OCI-LY7 (cell line): Measurements from ENCODE around the gene AARS2. TPM values are rescaled to one million over a fixed set of nuclear protein-coding genes. Genes with fewer than 3 reads are reported as not detected.
"Not testable (repeated sequence)": the region's sequence is repeated elsewhere in the genome, so short reads cannot be mapped to it uniquely, and the experiment has no call there.

ENCODE experiments used
- BruUV-seq: library from RNA; stranded (reverse); fragments of 400-500 nt; replicated peaks from 2 replicates; lab custom pipeline; 2021; lab: Mats Ljungman, UMichigan
- CTCF ChIA-PET: fragments of 300-600 bp; sonication (Branson Sonifier 250); formaldehyde crosslinking; loops from one replicate; lab custom pipeline; 2022; ENCODE audit warnings: antibody characterized with exemption; ENCODE audit not compliant: unreplicated experiment; lab: Charles Lee
- POLR2A ChIA-PET: fragments of 300-600 bp; sonication (Branson Sonifier 250); formaldehyde crosslinking; loops from one replicate; lab custom pipeline; 2022; ENCODE audit warnings: antibody characterized with exemption; lab: Charles Lee
- DNase-seq: peaks from one replicate; pipeline ENCODE4 v3.0.0-alpha.2; 2015; ENCODE audit warnings: low spot score
- H2AFZ ChIP-seq: fragments of 200-600 bp; sonication (generic), shearing (Covaris generic); 2 replicates; pipeline ENCODE4 v1.6.1; 2014; ENCODE audit warnings: mild to moderate bottlenecking, antibody characterized with exemption, low read length, moderate library complexity
- H3K27ac ChIP-seq: fragments of 200-600 bp; sonication (generic); 2 replicates; pipeline ENCODE4 v1.5.1; 2014; ENCODE audit warnings: mixed run types, low read depth, mild to moderate bottlenecking, moderate library complexity, low read length, inconsistent platforms; ENCODE audit not compliant: poor library complexity, severe bottlenecking
- H3K36me3 ChIP-seq: fragments of 200-600 bp; sonication (generic); 2 replicates; pipeline ENCODE4 v1.6.1; 2014; ENCODE audit warnings: mild to moderate bottlenecking, antibody characterized with exemption, low read length, moderate library complexity, mixed read lengths; ENCODE audit not compliant: insufficient read depth
- H3K4me1 ChIP-seq: fragments of 200-600 bp; sonication (generic); 2 replicates; pipeline ENCODE4 v1.5.1; 2014; ENCODE audit warnings: mild to moderate bottlenecking, low read length; ENCODE audit not compliant: insufficient read depth, poor library complexity, severe bottlenecking
- H3K4me2 ChIP-seq: fragments of 200-600 bp; sonication (generic); 2 replicates; pipeline ENCODE4 v1.6.1; 2014; ENCODE audit warnings: mild to moderate bottlenecking, low read length
- H3K4me3 ChIP-seq: fragments of 200-600 bp; sonication (generic); 2 replicates; pipeline ENCODE4 v1.5.1; 2014; ENCODE audit warnings: mild to moderate bottlenecking, low read depth, low read length; ENCODE audit not compliant: poor library complexity, severe bottlenecking
- H3K79me2 ChIP-seq: fragments of 200-600 bp; sonication (generic); 2 replicates; pipeline ENCODE4 v1.6.1; 2016; ENCODE audit warnings: low read depth, mild to moderate bottlenecking, low read length, moderate library complexity, mixed read lengths; ENCODE audit not compliant: insufficient read depth
- H3K9me2 ChIP-seq: fragments of 200-600 bp; sonication (generic); 2 replicates; pipeline ENCODE4 v1.6.1; 2016; ENCODE audit warnings: mild to moderate bottlenecking, low read length, mixed read lengths; ENCODE audit not compliant: insufficient read depth
- H3K9me3 ChIP-seq: fragments of 200-600 bp; sonication (generic); 2 replicates; pipeline ENCODE4 v1.6.1; 2014; ENCODE audit warnings: mild to moderate bottlenecking, mixed run types, low read length, mixed read lengths
- H4K20me1 ChIP-seq: fragments of 200-600 bp; sonication (generic); 2 replicates; pipeline ENCODE4 v1.6.1; 2014; ENCODE audit warnings: mild to moderate bottlenecking, antibody characterized with exemption, low read length, moderate library complexity, mixed read lengths; ENCODE audit not compliant: insufficient read depth
- CTCF ChIP-seq: fragments of 200-600 bp; sonication (generic); conservative IDR thresholded peaks from 2 replicates; pipeline ENCODE4 v1.5.1; 2014; ENCODE audit warnings: mild to moderate bottlenecking, antibody characterized with exemption, low read length, moderate library complexity, mixed read lengths
- EZH2phosphoT487 ChIP-seq: fragments of 200-600 bp; sonication (generic); IDR thresholded peaks from 2 replicates; pipeline ENCODE4 v1.6.1; 2018; ENCODE audit warnings: low read depth, borderline replicate concordance, mild to moderate bottlenecking, mixed run types, antibody characterized with exemption, low read length, moderate library complexity, mixed read lengths
- intact Hi-C: fragments of 100-400 bp; cut with micrococcal nuclease; formaldehyde crosslinking; loops from one replicate; pipeline ENCODE4 v1.10.0; 2022; ENCODE audit not compliant: unreplicated experiment
- total RNA-seq, 2 experiments: library from RNA; depleted of rRNA in 1 of 2; stranded (reverse); fragments of >200 nt in 1 of 2; shearing (Covaris generic) in 1 of 2; gene quantifications; 2 replicates each; pipeline ENCODE4 v1.2.3, GENCODE V29; 2014 to 2022

The AARS2 gene
- total RNA-seq, 2 experiments from 2014 or later, result 20.7 to 22.0 TPM

GRCh38 chr6:44349904-44350649 lies 36.9 kb upstream of the AARS2 start:
- no peaks in the 10 kb centered on the region for H3K9me3 ChIP-seq
- CTCF ChIA-PET, result no interaction called here
- H3K79me2 ChIP-seq, result no peaks in the 10 kb centered on the region
- TF ChIP-seq EZH2phosphoT487 (no peak), CTCF (no peak)
- POLR2A ChIA-PET, result interaction anchor here (0.7 kb wide), 1 partner anchor 125 kb away, joined by 4 read pairs; no protein-coding TSS in a partner anchor
- H4K20me1 ChIP-seq, result no peaks in the 10 kb centered on the region
- no peaks in the 10 kb centered on the region for H3K9me2 ChIP-seq
- DNase-seq, result no peak
- H2AFZ ChIP-seq, result no peak overlapping the region
- H3K4me1 ChIP-seq, result no peaks in the 10 kb centered on the region
- no peak overlapping the region for H3K4me2 ChIP-seq
- intact Hi-C loops, result no loop called here
- H3K4me3 ChIP-seq, result no peak overlapping the region
- no peak overlapping the region for H3K27ac ChIP-seq
- BruUV-seq, result no TSS peak
- H3K36me3 ChIP-seq, result no peaks in the 10 kb centered on the region

DNA sequence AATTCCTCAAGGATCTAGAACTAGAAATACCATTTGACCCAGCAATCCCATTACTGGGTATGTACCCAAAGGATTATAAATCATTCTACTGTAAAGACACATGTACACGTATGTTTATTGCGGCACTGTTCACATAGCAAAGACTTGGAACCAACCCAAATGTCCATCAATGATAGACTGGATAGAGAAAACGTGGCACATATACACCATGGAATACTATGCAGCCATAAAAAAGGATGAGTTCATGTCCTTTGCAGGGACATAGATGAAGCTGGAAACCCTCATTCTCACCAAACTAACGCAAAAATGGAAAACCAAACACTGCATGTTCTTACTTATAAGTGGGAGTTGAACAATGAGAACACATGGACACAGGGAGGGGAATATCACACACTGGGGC lies 33.7 kb upstream of the AARS2 start:
- H3K36me3 ChIP-seq, H3K4me3 ChIP-seq, H3K4me2 ChIP-seq, intact Hi-C loops, H3K4me1 ChIP-seq, POLR2A ChIA-PET, H3K27ac ChIP-seq, H2AFZ ChIP-seq, BruUV-seq, DNase-seq, H3K79me2 ChIP-seq, H3K9me2 ChIP-seq, H4K20me1 ChIP-seq, H3K9me3 ChIP-seq, CTCF ChIA-PET: not testable (repeated sequence)

GRCh38 chr6:44342489-44342888 lies 29.3 kb upstream of the AARS2 start, which contains the start of gene SPATS1:
Gene SPATS1 (plus strand): TSS chr6:44342650. CDS start chr6:44343096, 446 bp downstream.
- Histone ChIP-seq H4K20me1 (no peaks in the 10 kb centered on the region), H3K4me1 (no peaks in the 10 kb centered on the region), H3K79me2 (no peaks in the 10 kb centered on the region), H3K4me2 (no peak within 1 kb of the TSS), H3K36me3 (no peaks in the 10 kb centered on the region), H3K9me3 (no peaks in the 10 kb centered on the region), H2AFZ (no peak within 1 kb of the TSS), H3K27ac (no peak within 1 kb of the TSS), H3K9me2 (no peaks in the 10 kb centered on the region), H3K4me3 (no peak within 1 kb of the TSS)
- TF ChIP-seq EZH2phosphoT487 (no peak), CTCF (no peak)
- POLR2A ChIA-PET, result interaction anchor here (1.1 kb wide), 1 partner anchor 9 kb away, joined by 3 read pairs; no protein-coding TSS in a partner anchor
- CTCF ChIA-PET, result no interaction called here
- no TSS peak for BruUV-seq
- intact Hi-C loops, result no loop called here
- no peak for DNase-seq
